Nucleus accumbens (tissue), 56 donors: ENCODE data around the gene WASF1.
"Not testable (repeated sequence)": the region's sequence is repeated elsewhere in the genome, so short reads cannot be mapped to it uniquely, and the experiment has no call there.

ENCODE experiments used
- DNase-seq, 56 donors: peaks; one replicate each; lab custom pipeline; 2025; lab: John Stamatoyannopoulos, UW

Gene WASF1

DNA sequence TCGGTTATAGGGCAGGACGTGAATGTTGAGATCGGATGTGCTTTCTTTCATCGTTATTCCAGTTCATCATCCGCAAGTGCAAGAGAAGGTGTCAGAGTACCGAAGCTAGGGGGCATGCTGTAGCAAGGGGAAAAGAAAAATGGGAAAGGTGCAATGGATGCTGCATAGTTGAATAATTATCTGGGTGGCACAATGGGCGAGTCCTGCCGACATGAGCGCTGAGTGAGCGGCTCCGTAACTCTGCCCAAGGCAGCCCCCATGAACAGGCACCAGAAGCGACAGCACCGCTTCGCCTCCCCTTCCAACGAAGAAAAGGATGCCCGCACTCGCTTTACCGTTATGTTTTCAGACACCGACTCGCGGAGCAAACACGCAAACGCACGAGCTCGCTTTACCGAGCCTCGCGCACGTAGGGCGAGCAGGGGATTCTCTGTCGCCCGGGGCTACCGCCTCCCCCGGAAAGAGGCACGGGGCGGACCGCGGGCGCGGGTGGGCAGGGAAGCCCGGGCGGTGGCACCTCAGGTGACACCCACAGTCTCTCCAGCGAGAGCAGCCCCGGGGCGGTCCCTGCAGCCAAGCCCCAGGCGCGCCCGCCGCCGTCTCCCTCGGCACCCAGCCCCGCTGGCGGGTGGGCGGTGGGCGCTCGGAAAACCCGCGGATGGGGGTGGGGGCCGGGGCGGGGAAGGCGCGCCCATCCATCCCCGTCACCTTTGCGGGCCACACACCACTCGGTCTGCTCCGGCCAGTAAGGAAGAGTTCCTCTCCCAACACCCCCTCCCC is 654 bp downstream of the WASF1 start:
- DNase-seq = peak in 52 of 56 donors; percentile 1 to 77 (median 46)

- DNase-seq = peak in 1 of 56 donors; percentile 3
Measured at GRCh38 chr6:110173506-110174132, 5.9 kb downstream of the WASF1 start.

DNA sequence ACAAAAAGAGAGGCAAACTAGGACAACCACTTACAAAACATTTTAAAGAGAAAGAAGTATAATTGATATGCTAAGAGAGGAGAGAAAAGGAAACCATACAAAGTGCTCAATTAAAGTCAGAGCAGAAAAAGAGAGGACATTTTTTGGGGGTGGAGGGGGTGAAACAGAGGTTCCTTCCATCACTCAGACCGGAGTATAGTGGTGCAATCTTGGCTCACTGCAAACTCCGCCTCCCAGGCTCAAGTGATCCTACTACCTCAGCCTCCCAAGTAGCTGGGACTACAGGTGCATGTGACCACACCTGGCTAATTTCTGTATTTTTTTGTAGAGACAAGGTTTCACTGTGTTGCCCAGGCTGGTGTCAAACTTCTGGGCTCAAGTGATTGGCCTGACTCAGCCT is 9.4 kb downstream of the WASF1 start:
- DNase-seq = no peak

DNA sequence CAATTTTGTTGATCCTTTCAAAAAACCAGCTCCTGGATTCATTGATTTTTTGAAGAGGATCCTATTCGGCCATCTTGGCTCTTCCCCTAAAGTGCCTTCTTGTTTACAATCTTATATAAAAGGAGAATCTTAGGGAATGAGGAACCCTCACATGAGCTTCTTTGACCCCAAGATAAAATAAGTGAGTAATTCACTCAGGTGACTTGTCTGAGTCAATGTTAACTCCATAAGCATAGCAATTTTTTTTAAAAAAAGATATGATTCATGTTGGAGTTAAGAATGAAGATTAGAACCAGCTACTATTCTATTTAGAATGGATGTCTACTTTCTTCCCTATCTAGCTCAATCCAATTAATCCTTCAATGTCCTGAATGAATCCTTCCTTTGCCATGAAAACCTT is 21.0 kb downstream of the WASF1 start:
- no peak for DNase-seq

- DNase-seq = no peak
Measured at GRCh38 chr6:110147870-110148269, 31.6 kb downstream of the WASF1 start.

- no peak for DNase-seq
Measured at GRCh38 chr6:110140650-110141049, 38.8 kb downstream of the WASF1 start.

- DNase-seq = no peak
Measured at GRCh38 chr6:110139052-110139451, 40.4 kb downstream of the WASF1 start.

- no peak for DNase-seq
Measured at GRCh38 chr6:110137924-110138887, 41.3 kb downstream of the WASF1 start.

DNA sequence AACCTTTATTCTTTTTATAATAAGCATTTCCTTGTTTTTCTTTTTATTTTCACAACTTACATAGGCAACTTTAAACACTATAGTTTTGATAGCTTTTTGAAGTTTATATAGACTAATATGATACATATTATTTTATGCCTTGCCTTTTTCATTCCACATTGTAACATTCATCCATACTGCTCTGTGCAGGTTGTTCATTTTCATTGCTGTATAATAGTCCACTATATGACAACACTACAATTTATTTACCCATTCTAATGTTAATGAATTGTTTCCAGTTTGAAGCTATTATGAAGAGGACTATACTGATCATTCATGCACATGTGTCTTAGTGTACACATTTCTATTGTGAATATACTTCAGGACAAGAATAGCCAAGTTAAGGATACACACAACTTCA is 49.1 kb downstream of the WASF1 start:
- DNase-seq = no peak

GRCh38 chr6:110128418-110128817 is 51.1 kb downstream of the WASF1 start:
- no peak for DNase-seq

- no peak for DNase-seq
Measured at GRCh38 chr6:110125361-110125760, 54.1 kb downstream of the WASF1 start.

DNA sequence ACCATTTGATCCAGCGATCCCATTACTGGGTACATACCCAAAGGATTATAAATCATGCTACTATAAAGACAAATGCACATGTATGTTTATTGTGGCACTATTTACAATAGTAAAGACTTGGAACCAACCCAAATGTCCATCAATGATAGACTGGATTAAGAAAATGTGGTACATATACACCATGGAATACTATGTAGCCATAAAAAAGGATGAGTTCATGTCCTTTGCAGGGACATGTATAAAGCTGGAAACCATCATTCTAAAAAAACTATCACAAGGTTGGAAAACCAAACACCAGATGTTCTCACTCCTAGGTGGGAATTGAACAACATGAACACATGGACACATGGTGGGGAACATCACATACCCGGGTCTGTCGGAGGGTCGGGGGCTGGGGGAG is 57.8 kb downstream of the WASF1 start:
- DNase-seq = not testable (repeated sequence)

- DNase-seq = no peak
Measured at GRCh38 chr6:110116258-110116657, 63.2 kb downstream of the WASF1 start.

DNA sequence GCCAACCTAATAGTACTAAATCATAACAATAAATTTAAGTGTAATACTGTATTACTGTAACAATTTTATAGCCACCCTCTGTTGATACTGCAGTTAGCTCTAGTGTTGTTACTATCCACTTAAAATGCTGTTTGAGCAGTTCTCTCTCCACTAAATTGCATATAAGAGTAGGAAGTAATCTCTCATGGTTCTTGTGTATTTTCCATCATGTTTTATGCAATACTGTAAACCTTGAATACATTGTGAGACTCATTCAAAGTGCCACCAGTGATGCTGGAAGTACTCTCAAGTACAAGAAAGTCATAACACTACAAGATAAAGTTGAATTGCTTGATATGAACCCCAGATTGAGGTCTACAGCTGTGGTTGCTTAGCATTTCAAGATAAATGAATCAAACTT is 65.5 kb downstream of the WASF1 start:
- DNase-seq = no peak

- DNase-seq = no peak
Measured at GRCh38 chr6:110105296-110105695, 74.2 kb downstream of the WASF1 start.

GRCh38 chr6:110103260-110103659 is 76.2 kb downstream of the WASF1 start:
- DNase-seq = no peak

DNA sequence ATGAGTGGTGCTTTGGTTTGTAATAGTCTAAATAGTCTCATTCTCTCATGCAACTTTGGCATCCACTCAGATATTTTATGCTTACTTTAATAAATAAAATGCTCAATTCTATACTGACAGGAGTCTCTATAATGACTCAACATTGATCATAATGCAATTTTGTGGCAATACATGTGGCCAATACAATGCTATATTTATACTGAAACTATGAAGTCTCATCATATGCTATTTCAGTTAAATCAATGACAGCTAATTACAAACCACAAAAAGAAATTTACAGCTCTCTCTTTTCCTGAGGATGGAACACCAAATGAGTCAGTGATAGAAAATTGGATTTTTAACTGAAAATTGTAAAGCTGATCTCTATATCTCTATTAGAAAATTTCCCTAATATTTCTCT is 77.1 kb downstream of the WASF1 start:
- DNase-seq = no peak

DNA sequence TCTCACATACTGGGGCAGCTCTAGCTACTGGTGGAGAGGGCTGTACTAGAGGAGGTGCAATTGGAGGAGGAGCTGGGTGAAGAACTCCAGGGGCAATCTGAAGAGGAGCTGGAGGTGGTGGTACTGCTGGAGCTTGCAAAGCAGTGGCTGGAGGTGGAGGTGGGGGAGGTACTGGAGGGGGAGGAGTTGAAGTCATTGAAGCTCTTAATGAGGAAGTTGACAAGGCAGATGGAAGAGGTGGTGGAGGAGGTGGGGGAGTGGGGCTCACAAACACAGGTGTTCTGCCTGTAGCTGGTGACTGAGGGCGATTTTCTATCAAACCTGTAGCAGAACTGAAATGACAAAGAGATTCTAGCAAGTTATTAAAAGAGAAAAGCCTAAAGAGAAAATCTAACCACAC is 77.6 kb downstream of the WASF1 start:
- DNase-seq = peak in 5 of 56 donors; percentile 4 to 19 (median 10)

- DNase-seq = no peak
Measured at GRCh38 chr6:110098511-110099116, 80.9 kb downstream of the WASF1 start.

DNA sequence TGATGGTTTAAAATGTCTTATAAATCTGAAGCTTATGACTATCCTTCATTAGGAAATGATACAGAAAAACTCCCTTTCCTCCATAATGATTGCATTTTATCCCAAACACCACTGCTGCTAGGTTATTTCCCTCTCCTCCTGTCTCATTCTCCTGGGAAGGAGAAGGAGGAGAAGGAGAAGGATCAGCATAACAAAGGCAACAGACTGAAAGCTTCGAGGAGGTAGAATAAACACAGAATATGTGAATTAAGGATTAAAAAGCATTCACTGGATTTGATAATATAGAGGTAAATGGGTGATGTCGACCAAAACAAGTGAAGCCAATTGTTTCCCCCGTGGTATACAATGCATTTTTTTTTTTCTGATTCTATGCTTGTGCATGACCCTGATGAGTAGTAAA is 82.0 kb downstream of the WASF1 start:
- no peak for DNase-seq

DNA sequence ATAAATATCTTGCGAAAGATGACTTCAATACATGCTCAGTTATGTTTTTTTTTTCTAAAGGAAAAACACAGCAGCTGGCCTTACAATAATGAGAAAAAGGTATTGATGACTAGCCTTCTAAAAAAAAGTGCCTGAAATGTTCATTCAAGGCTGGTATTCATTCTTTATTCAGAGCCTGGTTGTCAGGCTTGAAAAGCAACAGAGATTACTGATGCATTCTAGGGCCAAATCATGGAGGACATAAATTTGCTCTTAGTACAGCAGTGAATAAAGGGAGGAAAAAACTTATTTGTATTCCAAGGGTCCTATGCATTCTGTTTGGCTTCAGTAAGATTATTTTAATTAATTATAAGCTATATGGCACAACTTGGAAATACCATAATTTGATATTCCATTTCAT is 83.5 kb downstream of the WASF1 start:
- no peak for DNase-seq
